SK-N-SH treated with all-trans-retinoic acid at 6 μM for 48 hours (cell line): ENCODE data around the gene GLP1R.

Source experiments
- ATAC-seq: fragments of 200-7000 bp; cut with Tn5 transposase; 3 replicates; pipeline ENCODE4 v1.9.1; 2020; ENCODE audit warnings: mild to moderate bottlenecking, moderate library complexity
- ARNTL ChIP-seq: fragments of 450-650 bp; formaldehyde crosslinking; IDR thresholded peaks from 2 replicates; pipeline ENCODE4 v1.5.0; 2020; ENCODE audit warnings: low read depth, mild to moderate bottlenecking, moderate library complexity, borderline replicate concordance
- BACH2 ChIP-seq: fragments of 250-450 bp; sonication (Bioruptor Pico); IDR thresholded peaks from 2 replicates; pipeline ENCODE4 v1.9.0; 2021; ENCODE audit warnings: mild to moderate bottlenecking, borderline replicate concordance
- CREB5 ChIP-seq: fragments of 250-450 bp; sonication (Bioruptor Pico); IDR thresholded peaks from 2 replicates; pipeline ENCODE4 v1.5.1; 2020; ENCODE audit warnings: low read depth, mild to moderate bottlenecking, moderate library complexity
- CSDC2 ChIP-seq: fragments of 250-450 bp; sonication (Bioruptor Pico); IDR thresholded peaks from 2 replicates; pipeline ENCODE4 v1.5.0; 2020; ENCODE audit warnings: mild to moderate bottlenecking, moderate library complexity
- CSRNP3 ChIP-seq: fragments of 250-450 bp; sonication (Bioruptor Pico); IDR thresholded peaks from 2 replicates; pipeline ENCODE4 v1.5.1; 2021; ENCODE audit warnings: mild to moderate bottlenecking, moderate library complexity
- GLIS3 ChIP-seq: fragments of 250-450 bp; sonication (Bioruptor Pico); IDR thresholded peaks from 2 replicates; pipeline ENCODE4 v1.5.0; 2020; ENCODE audit warnings: mild to moderate bottlenecking, moderate library complexity
- ISL1 ChIP-seq: fragments of 250-450 bp; sonication (Bioruptor Pico); IDR thresholded peaks from 2 replicates; pipeline ENCODE4 v2.1.2; 2022; ENCODE audit warnings: mild to moderate bottlenecking, moderate library complexity
- OSR1 ChIP-seq: fragments of 250-450 bp; sonication (Bioruptor Pico); IDR thresholded peaks from 2 replicates; pipeline ENCODE4 v1.8.0; 2022; ENCODE audit warnings: moderate library complexity, mild to moderate bottlenecking, inconsistent platforms
- PATZ1 ChIP-seq: fragments of 250-450 bp; sonication (Bioruptor Pico); IDR thresholded peaks from 2 replicates; pipeline ENCODE4 v1.8.0; 2020; ENCODE audit warnings: mild to moderate bottlenecking, moderate library complexity, borderline replicate concordance
- POU6F1 ChIP-seq: fragments of 250-450 bp; sonication (Bioruptor Pico); IDR thresholded peaks from 2 replicates; pipeline ENCODE4 v1.8.0; 2021; ENCODE audit warnings: low read depth, mild to moderate bottlenecking, moderate library complexity, borderline replicate concordance
- PPARA ChIP-seq: fragments of 250-450 bp; sonication (Bioruptor Pico); IDR thresholded peaks from 2 replicates; pipeline ENCODE4 v1.5.0; 2020; ENCODE audit warnings: mild to moderate bottlenecking, borderline replicate concordance
- RARB ChIP-seq: fragments of 250-450 bp; sonication (Bioruptor Pico); IDR thresholded peaks from 2 replicates; pipeline ENCODE4 v1.8.0; 2021; ENCODE audit warnings: mild to moderate bottlenecking, moderate library complexity
- SNAI2 ChIP-seq: fragments of 250-450 bp; sonication (Bioruptor Pico); IDR thresholded peaks from 2 replicates; pipeline ENCODE4 v1.5.0; 2020; ENCODE audit warnings: mild to moderate bottlenecking, moderate library complexity
- TOX ChIP-seq: fragments of 250-450 bp; sonication (Bioruptor Pico); IDR thresholded peaks from 2 replicates; pipeline ENCODE4 v1.8.0; 2021; ENCODE audit warnings: mild to moderate bottlenecking, moderate library complexity, borderline replicate concordance
- TSHZ2 ChIP-seq: fragments of 250-450 bp; sonication (Bioruptor Pico); IDR thresholded peaks from 2 replicates; pipeline ENCODE4 v1.5.0; 2020; ENCODE audit warnings: mild to moderate bottlenecking, moderate library complexity
- ZC3H10 ChIP-seq: fragments of 250-450 bp; sonication (Bioruptor Pico); IDR thresholded peaks from 2 replicates; pipeline ENCODE4 v1.5.1; 2021; ENCODE audit warnings: mild to moderate bottlenecking, moderate library complexity
- ZFP3 ChIP-seq: fragments of 250-450 bp; sonication (Bioruptor Pico); IDR thresholded peaks from 2 replicates; pipeline ENCODE4 v1.5.0; 2020; ENCODE audit warnings: mild to moderate bottlenecking, moderate library complexity
- ZFP30 ChIP-seq: fragments of 450-650 bp; formaldehyde crosslinking; IDR thresholded peaks from 2 replicates; pipeline ENCODE4 v1.5.0; 2022; ENCODE audit warnings: mild to moderate bottlenecking, moderate library complexity
- ZNF565 ChIP-seq: fragments of 450-650 bp; formaldehyde crosslinking; conservative IDR thresholded peaks from 2 replicates; pipeline ENCODE4 v1.5.0; 2020; ENCODE audit warnings: low read depth, mild to moderate bottlenecking, moderate library complexity
- ZNF70 ChIP-seq: fragments of 450-650 bp; formaldehyde crosslinking; IDR thresholded peaks from 2 replicates; pipeline ENCODE4 v1.5.0; 2020; ENCODE audit warnings: mild to moderate bottlenecking, moderate library complexity
- ZNF8 ChIP-seq: fragments of 450-650 bp; formaldehyde crosslinking; IDR thresholded peaks from 2 replicates; pipeline ENCODE4 v1.5.0; 2020; ENCODE audit warnings: mild to moderate bottlenecking, moderate library complexity

The GLP1R gene

GRCh38 chr6:39048481-39049399 lies at the start of gene GLP1R:
Gene GLP1R (plus strand): TSS chr6:39048781. CDS start chr6:39048841, 60 bp downstream.
- no peak; the same call in 2 of the 3 replicates for ATAC-seq
- no peak for TF ChIP-seq ZNF565 (CRISPR knock-in tag)
- TF ChIP-seq OSR1 (CRISPR knock-in tag), result no peak
- TF ChIP-seq PATZ1 (CRISPR knock-in tag), result no peak
- TF ChIP-seq ZNF70 (CRISPR knock-in tag), result no peak
- TF ChIP-seq CREB5 (CRISPR knock-in tag), result no peak
- no peak for TF ChIP-seq SNAI2 (CRISPR knock-in tag)
- TF ChIP-seq ZFP3, result no peak
- TF ChIP-seq TOX (CRISPR knock-in tag), result no peak
- no peak for TF ChIP-seq ISL1 (CRISPR knock-in tag)
- TF ChIP-seq TSHZ2 (CRISPR knock-in tag), result no peak
- no peak for TF ChIP-seq BACH2 (CRISPR knock-in tag)
- no peak for TF ChIP-seq RARB (CRISPR knock-in tag)
- no peak for TF ChIP-seq GLIS3 (CRISPR knock-in tag)
- no peak for TF ChIP-seq POU6F1 (CRISPR knock-in tag)
- TF ChIP-seq CSRNP3 (CRISPR knock-in tag), result no peak
- TF ChIP-seq ZNF8 (CRISPR knock-in tag), result no peak
- no peak for TF ChIP-seq ZFP30 (CRISPR knock-in tag)

- TF ChIP-seq TSHZ2 (CRISPR knock-in tag) (no peak), RARB (CRISPR knock-in tag) (no peak), BACH2 (CRISPR knock-in tag) (no peak), SNAI2 (CRISPR knock-in tag) (no peak), ZFP3 (no peak), ZNF8 (CRISPR knock-in tag) (no peak), ARNTL (CRISPR knock-in tag) (no peak), ZNF70 (CRISPR knock-in tag) (no peak), TOX (CRISPR knock-in tag) (no peak), ZC3H10 (CRISPR knock-in tag) (no peak), PATZ1 (CRISPR knock-in tag) (no peak), OSR1 (CRISPR knock-in tag) (no peak), CSDC2 (CRISPR knock-in tag) (no peak), ZFP30 (CRISPR knock-in tag) (no peak), ZNF565 (CRISPR knock-in tag) (no peak), PPARA (CRISPR knock-in tag) (no peak)
- ATAC-seq, result no peak
These were observed 45.5 kb upstream of the GLP1R start for GRCh38 chr6:39003072-39003471.
